ENCODE results near the gene ALDH3A1.

DNA sequence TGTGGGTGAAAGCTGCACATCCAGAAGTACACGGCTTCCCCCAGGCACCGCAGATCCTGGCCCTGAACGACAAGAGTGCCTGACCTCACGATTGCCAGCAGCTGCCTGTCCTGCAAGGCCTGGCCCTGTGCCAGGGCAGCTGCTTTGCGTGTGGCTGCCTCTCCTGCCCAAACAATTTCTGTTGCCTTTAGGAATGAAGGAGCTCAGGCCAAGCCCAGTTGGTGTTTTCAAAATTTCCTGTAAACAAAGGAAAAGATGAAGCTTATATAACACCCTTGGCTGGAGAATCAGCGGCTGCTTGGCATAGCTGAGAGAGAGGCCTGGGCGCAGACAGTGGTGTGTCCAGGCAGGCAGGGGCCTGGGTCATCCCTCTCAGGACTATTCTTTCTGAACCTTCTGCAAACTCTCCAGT lies 20.0 kb downstream of the ALDH3A1 start:
- TF ChIP-seq POLR2AphosphoS5 (IDR thresholded peaks at IDR 0.05; ENCODE audit: low read depth) (no peak), EZH2 (IDR thresholded peaks at IDR 0.05; ENCODE audit: low read depth, unreplicated experiment) (no peak), JUNB (IDR thresholded peaks at IDR 0.05; ENCODE audit: unreplicated experiment) (no peak), ZNF114 (CRISPR knock-in tag; IDR thresholded peaks at IDR 0.05) (no peak), EZH2phosphoT487 (IDR thresholded peaks at IDR 0.05; ENCODE audit: unreplicated experiment) (no peak)
- TF ChIP-seq, protein P1, sequence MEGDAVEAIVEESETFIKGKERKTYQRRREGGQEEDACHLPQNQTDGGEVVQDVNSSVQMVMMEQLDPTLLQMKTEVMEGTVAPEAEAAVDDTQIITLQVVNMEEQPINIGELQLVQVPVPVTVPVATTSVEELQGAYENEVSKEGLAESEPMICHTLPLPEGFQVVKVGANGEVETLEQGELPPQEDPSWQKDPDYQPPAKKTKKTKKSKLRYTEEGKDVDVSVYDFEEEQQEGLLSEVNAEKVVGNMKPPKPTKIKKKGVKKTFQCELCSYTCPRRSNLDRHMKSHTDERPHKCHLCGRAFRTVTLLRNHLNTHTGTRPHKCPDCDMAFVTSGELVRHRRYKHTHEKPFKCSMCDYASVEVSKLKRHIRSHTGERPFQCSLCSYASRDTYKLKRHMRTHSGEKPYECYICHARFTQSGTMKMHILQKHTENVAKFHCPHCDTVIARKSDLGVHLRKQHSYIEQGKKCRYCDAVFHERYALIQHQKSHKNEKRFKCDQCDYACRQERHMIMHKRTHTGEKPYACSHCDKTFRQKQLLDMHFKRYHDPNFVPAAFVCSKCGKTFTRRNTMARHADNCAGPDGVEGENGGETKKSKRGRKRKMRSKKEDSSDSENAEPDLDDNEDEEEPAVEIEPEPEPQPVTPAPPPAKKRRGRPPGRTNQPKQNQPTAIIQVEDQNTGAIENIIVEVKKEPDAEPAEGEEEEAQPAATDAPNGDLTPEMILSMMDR (conservative IDR thresholded peaks at IDR 0.05; ENCODE audit: low read depth in 2 of 2) = no peak
- TF ChIP-seq, protein P2, sequence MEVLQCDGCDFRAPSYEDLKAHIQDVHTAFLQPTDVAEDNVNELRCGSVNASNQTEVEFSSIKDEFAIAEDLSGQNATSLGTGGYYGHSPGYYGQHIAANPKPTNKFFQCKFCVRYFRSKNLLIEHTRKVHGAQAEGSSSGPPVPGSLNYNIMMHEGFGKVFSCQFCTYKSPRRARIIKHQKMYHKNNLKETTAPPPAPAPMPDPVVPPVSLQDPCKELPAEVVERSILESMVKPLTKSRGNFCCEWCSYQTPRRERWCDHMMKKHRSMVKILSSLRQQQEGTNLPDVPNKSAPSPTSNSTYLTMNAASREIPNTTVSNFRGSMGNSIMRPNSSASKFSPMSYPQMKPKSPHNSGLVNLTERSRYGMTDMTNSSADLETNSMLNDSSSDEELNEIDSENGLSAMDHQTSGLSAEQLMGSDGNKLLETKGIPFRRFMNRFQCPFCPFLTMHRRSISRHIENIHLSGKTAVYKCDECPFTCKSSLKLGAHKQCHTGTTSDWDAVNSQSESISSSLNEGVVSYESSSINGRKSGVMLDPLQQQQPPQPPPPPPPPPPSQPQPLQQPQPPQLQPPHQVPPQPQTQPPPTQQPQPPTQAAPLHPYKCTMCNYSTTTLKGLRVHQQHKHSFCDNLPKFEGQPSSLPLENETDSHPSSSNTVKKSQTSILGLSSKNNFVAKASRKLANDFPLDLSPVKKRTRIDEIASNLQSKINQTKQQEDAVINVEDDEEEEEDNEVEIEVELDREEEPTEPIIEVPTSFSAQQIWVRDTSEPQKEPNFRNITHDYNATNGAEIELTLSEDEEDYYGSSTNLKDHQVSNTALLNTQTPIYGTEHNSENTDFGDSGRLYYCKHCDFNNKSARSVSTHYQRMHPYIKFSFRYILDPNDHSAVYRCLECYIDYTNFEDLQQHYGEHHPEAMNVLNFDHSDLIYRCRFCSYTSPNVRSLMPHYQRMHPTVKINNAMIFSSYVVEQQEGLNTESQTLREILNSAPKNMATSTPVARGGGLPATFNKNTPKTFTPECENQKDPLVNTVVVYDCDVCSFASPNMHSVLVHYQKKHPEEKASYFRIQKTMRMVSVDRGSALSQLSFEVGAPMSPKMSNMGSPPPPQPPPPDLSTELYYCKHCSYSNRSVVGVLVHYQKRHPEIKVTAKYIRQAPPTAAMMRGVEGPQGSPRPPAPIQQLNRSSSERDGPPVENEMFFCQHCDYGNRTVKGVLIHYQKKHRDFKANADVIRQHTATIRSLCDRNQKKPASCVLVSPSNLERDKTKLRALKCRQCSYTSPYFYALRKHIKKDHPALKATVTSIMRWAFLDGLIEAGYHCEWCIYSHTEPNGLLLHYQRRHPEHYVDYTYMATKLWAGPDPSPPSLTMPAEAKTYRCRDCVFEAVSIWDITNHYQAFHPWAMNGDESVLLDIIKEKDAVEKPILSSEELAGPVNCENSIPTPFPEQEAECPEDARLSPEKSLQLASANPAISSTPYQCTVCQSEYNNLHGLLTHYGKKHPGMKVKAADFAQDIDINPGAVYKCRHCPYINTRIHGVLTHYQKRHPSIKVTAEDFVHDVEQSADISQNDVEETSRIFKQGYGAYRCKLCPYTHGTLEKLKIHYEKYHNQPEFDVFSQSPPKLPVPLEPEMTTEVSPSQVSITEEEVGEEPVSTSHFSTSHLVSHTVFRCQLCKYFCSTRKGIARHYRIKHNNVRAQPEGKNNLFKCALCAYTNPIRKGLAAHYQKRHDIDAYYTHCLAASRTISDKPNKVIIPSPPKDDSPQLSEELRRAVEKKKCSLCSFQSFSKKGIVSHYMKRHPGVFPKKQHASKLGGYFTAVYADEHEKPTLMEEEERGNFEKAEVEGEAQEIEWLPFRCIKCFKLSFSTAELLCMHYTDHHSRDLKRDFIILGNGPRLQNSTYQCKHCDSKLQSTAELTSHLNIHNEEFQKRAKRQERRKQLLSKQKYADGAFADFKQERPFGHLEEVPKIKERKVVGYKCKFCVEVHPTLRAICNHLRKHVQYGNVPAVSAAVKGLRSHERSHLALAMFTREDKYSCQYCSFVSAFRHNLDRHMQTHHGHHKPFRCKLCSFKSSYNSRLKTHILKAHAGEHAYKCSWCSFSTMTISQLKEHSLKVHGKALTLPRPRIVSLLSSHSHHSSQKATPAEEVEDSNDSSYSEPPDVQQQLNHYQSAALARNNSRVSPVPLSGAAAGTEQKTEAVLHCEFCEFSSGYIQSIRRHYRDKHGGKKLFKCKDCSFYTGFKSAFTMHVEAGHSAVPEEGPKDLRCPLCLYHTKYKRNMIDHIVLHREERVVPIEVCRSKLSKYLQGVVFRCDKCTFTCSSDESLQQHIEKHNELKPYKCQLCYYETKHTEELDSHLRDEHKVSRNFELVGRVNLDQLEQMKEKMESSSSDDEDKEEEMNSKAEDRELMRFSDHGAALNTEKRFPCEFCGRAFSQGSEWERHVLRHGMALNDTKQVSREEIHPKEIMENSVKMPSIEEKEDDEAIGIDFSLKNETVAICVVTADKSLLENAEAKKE (CRISPR knock-in tag; IDR thresholded peaks at IDR 0.05) = no peak
- TF ChIP-seq, protein P3, sequence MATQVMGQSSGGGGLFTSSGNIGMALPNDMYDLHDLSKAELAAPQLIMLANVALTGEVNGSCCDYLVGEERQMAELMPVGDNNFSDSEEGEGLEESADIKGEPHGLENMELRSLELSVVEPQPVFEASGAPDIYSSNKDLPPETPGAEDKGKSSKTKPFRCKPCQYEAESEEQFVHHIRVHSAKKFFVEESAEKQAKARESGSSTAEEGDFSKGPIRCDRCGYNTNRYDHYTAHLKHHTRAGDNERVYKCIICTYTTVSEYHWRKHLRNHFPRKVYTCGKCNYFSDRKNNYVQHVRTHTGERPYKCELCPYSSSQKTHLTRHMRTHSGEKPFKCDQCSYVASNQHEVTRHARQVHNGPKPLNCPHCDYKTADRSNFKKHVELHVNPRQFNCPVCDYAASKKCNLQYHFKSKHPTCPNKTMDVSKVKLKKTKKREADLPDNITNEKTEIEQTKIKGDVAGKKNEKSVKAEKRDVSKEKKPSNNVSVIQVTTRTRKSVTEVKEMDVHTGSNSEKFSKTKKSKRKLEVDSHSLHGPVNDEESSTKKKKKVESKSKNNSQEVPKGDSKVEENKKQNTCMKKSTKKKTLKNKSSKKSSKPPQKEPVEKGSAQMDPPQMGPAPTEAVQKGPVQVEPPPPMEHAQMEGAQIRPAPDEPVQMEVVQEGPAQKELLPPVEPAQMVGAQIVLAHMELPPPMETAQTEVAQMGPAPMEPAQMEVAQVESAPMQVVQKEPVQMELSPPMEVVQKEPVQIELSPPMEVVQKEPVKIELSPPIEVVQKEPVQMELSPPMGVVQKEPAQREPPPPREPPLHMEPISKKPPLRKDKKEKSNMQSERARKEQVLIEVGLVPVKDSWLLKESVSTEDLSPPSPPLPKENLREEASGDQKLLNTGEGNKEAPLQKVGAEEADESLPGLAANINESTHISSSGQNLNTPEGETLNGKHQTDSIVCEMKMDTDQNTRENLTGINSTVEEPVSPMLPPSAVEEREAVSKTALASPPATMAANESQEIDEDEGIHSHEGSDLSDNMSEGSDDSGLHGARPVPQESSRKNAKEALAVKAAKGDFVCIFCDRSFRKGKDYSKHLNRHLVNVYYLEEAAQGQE (IDR thresholded peaks at IDR 0.05; ENCODE audit: unreplicated experiment) = no peak
- TF ChIP-seq, protein P4, sequence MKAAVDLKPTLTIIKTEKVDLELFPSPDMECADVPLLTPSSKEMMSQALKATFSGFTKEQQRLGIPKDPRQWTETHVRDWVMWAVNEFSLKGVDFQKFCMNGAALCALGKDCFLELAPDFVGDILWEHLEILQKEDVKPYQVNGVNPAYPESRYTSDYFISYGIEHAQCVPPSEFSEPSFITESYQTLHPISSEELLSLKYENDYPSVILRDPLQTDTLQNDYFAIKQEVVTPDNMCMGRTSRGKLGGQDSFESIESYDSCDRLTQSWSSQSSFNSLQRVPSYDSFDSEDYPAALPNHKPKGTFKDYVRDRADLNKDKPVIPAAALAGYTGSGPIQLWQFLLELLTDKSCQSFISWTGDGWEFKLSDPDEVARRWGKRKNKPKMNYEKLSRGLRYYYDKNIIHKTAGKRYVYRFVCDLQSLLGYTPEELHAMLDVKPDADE (IDR thresholded peaks at IDR 0.05) = no peak
